Fibroblast of lung (primary cell): ENCODE results near the gene CEP250. TPM values are rescaled to one million over a fixed set of nuclear protein-coding genes. Genes with fewer than 3 reads are reported as not detected.
A peak's percentile ranks its signal among the peaks of the same experiment; 100 is the strongest.
"Not testable (repeated sequence)": the region's sequence is repeated elsewhere in the genome, so short reads cannot be mapped to it uniquely, and the experiment has no call there.

ENCODE experiments used
- DNase-seq, 2 donors: peaks; one replicate each; pipeline versions ENCODE4 v3.0.0 to v3.0.0-alpha.2; 2010; ENCODE audit warnings: low read depth in 2 of 2
- H2AFZ ChIP-seq: 2 replicates; pipeline ENCODE4 v1.5.1; 2012; ENCODE audit warnings: low read length, control low read depth, inconsistent platforms
- H3K27ac ChIP-seq: 2 replicates; pipeline ENCODE4 v1.5.1; 2011; ENCODE audit warnings: low read length, control low read depth; ENCODE audit not compliant: insufficient read depth
- H3K27me3 ChIP-seq: 2 replicates; pipeline ENCODE4 v1.5.1; 2011; ENCODE audit warnings: mild to moderate bottlenecking, low read length; ENCODE audit not compliant: control insufficient read depth, insufficient read depth
- H3K36me3 ChIP-seq: 2 replicates; pipeline ENCODE4 v1.5.1; 2011; ENCODE audit warnings: low read length; ENCODE audit not compliant: control insufficient read depth, insufficient read depth
- H3K4me1 ChIP-seq: 2 replicates; pipeline ENCODE4 v1.5.1; 2011; ENCODE audit warnings: low read length; ENCODE audit not compliant: control insufficient read depth, insufficient read depth; ENCODE audit errors: extremely low read depth
- H3K4me2 ChIP-seq: 2 replicates; pipeline ENCODE4 v1.5.1; 2011; ENCODE audit warnings: low read length, control low read depth; ENCODE audit not compliant: insufficient read depth; ENCODE audit errors: extremely low read depth
- H3K4me3 ChIP-seq, 4 experiments: fragments of 200-600 bp in 1 of 4; sonication (generic) in 1 of 4; replicated peaks in 1 of 4; 2 replicates each; pipeline ENCODE4 v1.5.1; 2011 to 2016; ENCODE audit warnings: low read length in 4 of 4, low read depth in 3 of 4, mild to moderate bottlenecking in 3 of 4, control low read depth in 2 of 4, inconsistent platforms in 1 of 4, mixed read lengths in 1 of 4; ENCODE audit not compliant: insufficient read depth in 1 of 4; ENCODE audit errors: control extremely low read depth in 1 of 4
- H3K79me2 ChIP-seq: 2 replicates; pipeline ENCODE4 v1.5.1; 2012; ENCODE audit warnings: mild to moderate bottlenecking, low read length, inconsistent platforms; ENCODE audit not compliant: control insufficient read depth, insufficient read depth
- H3K9ac ChIP-seq: 2 replicates; pipeline ENCODE4 v1.5.1; 2011; ENCODE audit warnings: mild to moderate bottlenecking, low read length, control low read depth; ENCODE audit not compliant: insufficient read depth
- H3K9me3 ChIP-seq: 2 replicates; pipeline ENCODE4 v1.5.1; 2012; ENCODE audit warnings: low read depth, low read length; ENCODE audit not compliant: control insufficient read depth, insufficient read depth
- H4K20me1 ChIP-seq: 2 replicates; pipeline ENCODE4 v1.5.1; 2011; ENCODE audit warnings: low read length; ENCODE audit not compliant: control insufficient read depth, insufficient read depth; ENCODE audit errors: extremely low read depth
- EZH2 ChIP-seq: IDR thresholded peaks from 2 replicates; pipeline ENCODE4 v1.5.1; 2012; ENCODE audit warnings: low read length, control low read depth, mild to moderate bottlenecking; ENCODE audit errors: missing control alignments
- polyA plus RNA-seq, 2 donors: library from polyadenylated mRNA; depleted of rRNA in 1 of 2; stranded (reverse) in 1 of 2; unstranded in 1 of 2; fragments of >200 nt; gene quantifications; 2 replicates each; pipeline ENCODE4 v1.2.1, GENCODE V29; 2011 to 2012; ENCODE audit warnings: missing spikeins in 1 of 2
- total RNA-seq: library from RNA; depleted of rRNA; stranded (reverse); fragments of >200 nt; gene quantifications from 2 replicates; pipeline ENCODE4 v1.2.1, GENCODE V29; 2014
- TF ChIP-seq, protein P1 (sequence below), 2 donors: IDR thresholded peaks in 1 of 2; conservative IDR thresholded peaks in 1 of 2; 1 replicate in 1 of 2; 2 replicates in 1 of 2; pipeline ENCODE4 v1.5.1; 2011 to 2012; ENCODE audit warnings: low read length in 2 of 2, control low read depth in 1 of 2, inconsistent platforms in 1 of 2, low read depth in 1 of 2, mild to moderate bottlenecking in 1 of 2

Gene CEP250
- total and polyA plus RNA-seq, 2 donors (not counting 1 experiment from before 2014, with no cell fraction given), result 11.3 to 45.9 TPM

DNA sequence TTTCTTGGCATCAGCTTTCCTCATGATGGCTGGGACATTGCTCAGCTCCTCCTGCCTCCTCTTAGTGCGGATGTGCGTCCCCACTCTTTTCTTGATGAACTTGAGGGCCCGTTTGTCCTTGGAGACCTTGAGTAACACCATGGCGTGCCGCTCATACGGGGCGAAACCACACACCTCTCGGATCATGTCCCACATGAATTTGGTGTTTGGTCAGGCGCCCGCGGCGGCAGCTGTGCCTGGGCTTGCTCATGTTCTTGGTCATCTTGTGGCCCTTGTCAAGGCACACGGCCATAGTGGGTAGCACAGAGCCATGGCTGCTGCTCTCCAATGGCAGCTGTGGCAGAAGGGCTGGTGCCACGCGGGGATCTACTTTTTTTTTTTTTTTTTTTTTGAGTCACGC is 89.0 kb downstream of the CEP250 start:
- H3K79me2 ChIP-seq, result peaks cover 8% of the 10 kb centered on the region
- no peak for DNase-seq
- no peaks in the 10 kb centered on the region for H4K20me1 ChIP-seq
- H3K4me1 ChIP-seq, result peaks cover 2% of the 10 kb centered on the region
- H3K36me3 ChIP-seq, result peaks cover 18% of the 10 kb centered on the region
- no peak overlapping the region for H3K4me2 ChIP-seq
- H3K9me3 ChIP-seq, result no peaks in the 10 kb centered on the region
- no peak overlapping the region for H3K4me3 ChIP-seq
- H3K9ac ChIP-seq, result no peak overlapping the region
- no peak overlapping the region for H2AFZ ChIP-seq
- no peak overlapping the region for H3K27ac ChIP-seq
- TF ChIP-seq, protein P1, sequence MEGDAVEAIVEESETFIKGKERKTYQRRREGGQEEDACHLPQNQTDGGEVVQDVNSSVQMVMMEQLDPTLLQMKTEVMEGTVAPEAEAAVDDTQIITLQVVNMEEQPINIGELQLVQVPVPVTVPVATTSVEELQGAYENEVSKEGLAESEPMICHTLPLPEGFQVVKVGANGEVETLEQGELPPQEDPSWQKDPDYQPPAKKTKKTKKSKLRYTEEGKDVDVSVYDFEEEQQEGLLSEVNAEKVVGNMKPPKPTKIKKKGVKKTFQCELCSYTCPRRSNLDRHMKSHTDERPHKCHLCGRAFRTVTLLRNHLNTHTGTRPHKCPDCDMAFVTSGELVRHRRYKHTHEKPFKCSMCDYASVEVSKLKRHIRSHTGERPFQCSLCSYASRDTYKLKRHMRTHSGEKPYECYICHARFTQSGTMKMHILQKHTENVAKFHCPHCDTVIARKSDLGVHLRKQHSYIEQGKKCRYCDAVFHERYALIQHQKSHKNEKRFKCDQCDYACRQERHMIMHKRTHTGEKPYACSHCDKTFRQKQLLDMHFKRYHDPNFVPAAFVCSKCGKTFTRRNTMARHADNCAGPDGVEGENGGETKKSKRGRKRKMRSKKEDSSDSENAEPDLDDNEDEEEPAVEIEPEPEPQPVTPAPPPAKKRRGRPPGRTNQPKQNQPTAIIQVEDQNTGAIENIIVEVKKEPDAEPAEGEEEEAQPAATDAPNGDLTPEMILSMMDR (conservative IDR thresholded peaks at IDR 0.05 in 1 of 2, IDR thresholded peaks at IDR 0.05 in 1 of 2; ENCODE audit: low read depth in 1 of 2, low read length in 2 of 2), result no peak
- no peak for TF ChIP-seq EZH2
- H3K27me3 ChIP-seq, result no peaks in the 10 kb centered on the region

DNA sequence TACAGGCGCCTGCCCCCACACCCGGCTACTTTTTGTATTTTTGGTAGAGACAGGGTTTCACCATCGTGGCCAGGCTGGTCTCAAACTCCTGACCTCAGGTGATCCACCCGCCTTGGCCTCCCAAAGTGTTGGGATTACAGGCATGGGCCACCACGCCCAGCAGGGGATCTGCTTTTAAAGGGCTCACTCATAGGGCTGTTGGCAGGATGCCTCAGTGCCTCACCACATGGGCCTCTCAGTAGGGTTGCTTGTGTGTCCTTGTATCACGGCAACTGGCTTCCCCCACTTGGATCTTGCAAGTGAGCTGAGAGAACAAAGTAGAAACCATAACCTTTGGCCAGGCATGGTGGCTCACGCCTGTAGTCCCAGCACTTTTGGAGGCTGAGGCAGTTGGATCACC is 89.5 kb downstream of the CEP250 start:
- H3K4me3 ChIP-seq, H3K9me3 ChIP-seq, H3K27ac ChIP-seq, H3K4me1 ChIP-seq, H4K20me1 ChIP-seq, H3K27me3 ChIP-seq, H2AFZ ChIP-seq, H3K79me2 ChIP-seq, H3K4me2 ChIP-seq, H3K9ac ChIP-seq: not testable (repeated sequence)
- DNase-seq, result peak; percentile 20 to 33
- peaks cover 18% of the 10 kb centered on the region for H3K36me3 ChIP-seq

GRCh38 chr20:35546127-35546526 is 90.7 kb downstream of the CEP250 start:
- DNase-seq, result no peak

More at GRCh38 chr20:35546127-35546526, 90.7 kb downstream of the CEP250 start:
- no peaks in the 10 kb centered on the region for H3K27me3 ChIP-seq
- no peak overlapping the region for H3K9ac ChIP-seq
- no peaks in the 10 kb centered on the region for H4K20me1 ChIP-seq
- H3K9me3 ChIP-seq, result no peaks in the 10 kb centered on the region
- H3K4me3 ChIP-seq, result no peak overlapping the region
- TF ChIP-seq, protein P1 (conservative IDR thresholded peaks at IDR 0.05 in 1 of 2, IDR thresholded peaks at IDR 0.05 in 1 of 2; ENCODE audit: low read depth in 1 of 2, low read length in 2 of 2), result no peak
- no peak for TF ChIP-seq EZH2
- H3K36me3 ChIP-seq, result peaks cover 18% of the 10 kb centered on the region
- H3K79me2 ChIP-seq, result peaks cover 8% of the 10 kb centered on the region
- H2AFZ ChIP-seq, result no peak overlapping the region
- H3K4me2 ChIP-seq, result no peak overlapping the region
- no peak overlapping the region for H3K27ac ChIP-seq
- H3K4me1 ChIP-seq, result peaks cover 2% of the 10 kb centered on the region
